Measurements from ENCODE around the gene LCE4A. TPM values are rescaled to one million over a fixed set of nuclear protein-coding genes. Genes with fewer than 3 reads are reported as not detected.
"Not testable (repeated sequence)": the region's sequence is repeated elsewhere in the genome, so short reads cannot be mapped to it uniquely, and the experiment has no call there.

Gene LCE4A, protein sequence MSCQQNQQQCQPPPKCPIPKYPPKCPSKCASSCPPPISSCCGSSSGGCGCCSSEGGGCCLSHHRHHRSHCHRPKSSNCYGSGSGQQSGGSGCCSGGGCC
- total RNA-seq (2014; rRNA removed; shearing (Covaris generic)), result not detected in 2 replicates

DNA sequence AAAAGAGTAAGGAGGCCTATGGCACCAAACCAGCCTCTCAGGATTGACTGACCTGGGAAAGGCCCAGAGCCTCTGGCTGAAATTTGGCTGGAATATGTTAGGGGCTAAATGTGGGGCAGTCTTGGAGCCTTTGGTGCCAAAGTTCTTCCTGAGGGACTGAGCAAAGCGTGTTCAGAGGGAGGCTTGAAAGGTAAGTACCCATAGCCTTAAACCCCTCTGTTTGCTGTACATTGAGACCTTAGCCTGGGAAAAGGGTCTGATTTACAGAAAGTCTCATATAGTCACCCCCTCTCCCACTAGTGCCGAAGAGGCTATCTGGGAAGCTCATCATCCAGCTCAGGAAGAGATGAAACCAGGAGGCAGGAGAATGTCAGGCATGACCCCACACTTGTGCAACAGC, at the start of gene LCE4A:
Gene LCE4A, plus strand, starts transcription at position 301 of the 400 bp plus-strand sequence. CDS start 916 bp downstream, outside the sequence.
- no peak for DNase-seq (ENCODE audit: low spot score)

DNA sequence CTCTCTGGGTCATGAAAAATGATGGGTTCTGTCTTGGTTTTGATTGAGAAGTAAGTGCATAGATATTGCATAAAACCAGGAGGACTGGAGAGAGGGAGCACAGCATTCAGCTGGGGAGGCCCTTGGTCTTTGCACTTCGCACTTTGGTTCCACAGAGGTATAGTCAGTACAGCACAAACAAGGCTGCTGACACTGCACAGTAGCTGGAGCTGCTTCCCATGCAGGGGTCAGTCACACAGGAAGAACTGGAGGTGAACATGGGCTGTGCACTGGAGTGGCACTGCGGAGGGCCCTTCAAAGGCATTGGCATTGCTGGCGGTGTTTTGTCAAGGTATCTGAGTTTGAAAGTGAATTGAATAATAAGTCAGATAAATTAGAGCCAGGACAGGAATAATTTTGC, 49.3 kb upstream of the LCE4A start:
- no peak for DNase-seq (ENCODE audit: low spot score)

DNA sequence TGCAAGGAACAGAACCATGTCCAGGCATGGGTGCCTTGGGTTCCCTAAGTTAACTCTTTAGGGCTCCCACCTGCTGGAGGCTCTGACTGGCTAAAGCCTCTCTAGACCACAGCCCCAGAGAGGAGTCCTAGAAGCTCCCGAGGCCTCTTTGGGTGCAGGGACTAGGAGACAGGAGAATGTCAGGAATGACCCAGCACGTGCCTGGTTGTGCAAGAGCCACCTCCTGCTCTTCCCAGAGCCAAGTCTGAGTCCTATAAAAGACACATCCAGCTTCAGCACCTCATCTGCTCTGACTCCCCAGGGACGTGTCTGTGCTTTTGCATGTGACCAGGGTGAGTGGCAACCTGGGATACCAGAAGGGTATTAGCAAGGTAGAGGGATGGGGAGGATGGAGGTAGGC, 44.9 kb upstream of the LCE4A start, which contains the start of gene LCE2D:
Gene LCE2D, plus strand, starts transcription at position 283 of the 400 bp plus-strand sequence. CDS start 726 bp downstream, outside the sequence.
- no peak for DNase-seq (ENCODE audit: low spot score)

DNA sequence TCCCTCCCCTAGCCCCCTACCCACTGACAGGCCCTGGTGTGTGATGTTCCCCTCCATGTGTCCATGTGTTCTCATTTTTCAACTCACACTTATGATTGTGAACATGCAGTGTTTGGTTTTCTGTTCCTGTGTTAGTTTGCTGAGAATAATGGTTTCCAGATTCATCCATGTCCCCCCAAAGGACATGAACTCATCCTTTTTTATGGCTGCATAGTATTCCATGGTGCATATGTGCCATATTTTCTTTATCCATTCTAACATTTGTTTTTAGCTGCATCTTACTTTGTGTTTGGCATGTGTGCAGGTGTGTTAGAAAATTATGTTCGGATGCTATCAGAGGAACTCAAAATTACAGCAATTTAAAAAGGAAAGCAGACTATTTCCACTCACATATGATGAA, 41.8 kb upstream of the LCE4A start:
- not testable (repeated sequence) for DNase-seq (ENCODE audit: low spot score)

DNA sequence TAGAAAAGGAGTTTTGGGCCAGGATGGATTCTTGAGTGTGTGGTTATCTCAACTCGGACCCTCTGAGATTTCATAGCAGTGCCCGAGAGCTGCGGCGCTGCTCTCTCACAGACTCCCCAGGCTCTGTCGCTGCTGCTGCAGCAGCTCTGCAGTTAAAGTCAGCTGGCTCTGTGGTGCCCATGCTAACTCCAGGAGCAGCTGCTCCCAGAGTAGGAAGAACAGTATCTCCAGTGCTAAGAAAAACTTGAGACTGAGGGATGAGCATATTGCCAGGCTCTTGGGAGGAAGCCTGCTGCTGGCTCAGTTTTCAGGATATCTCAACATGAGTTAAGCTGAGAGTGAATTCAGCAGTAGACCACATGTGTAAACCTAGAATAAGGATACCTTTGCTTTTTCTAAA, 40.3 kb upstream of the LCE4A start:
- no peak for DNase-seq (ENCODE audit: low spot score)

DNA sequence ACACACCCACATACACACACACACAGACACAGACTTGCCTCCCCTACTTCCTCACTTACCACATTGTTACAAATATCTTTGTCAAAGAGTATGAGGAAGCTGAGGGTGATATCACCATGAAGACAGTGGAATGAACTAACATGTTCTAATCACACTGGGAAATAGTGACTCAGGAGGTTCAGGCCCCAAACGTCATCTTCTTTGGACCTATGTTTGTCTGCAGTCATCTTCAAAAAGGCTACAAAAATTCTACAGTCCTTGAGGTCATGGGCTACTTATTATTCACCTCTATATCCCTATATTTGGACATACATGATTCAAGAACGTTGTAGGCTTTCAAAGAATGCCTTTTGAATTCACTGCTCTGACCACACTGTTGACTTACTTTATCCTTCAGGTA, 34.9 kb upstream of the LCE4A start:
- no peak for DNase-seq (ENCODE audit: low spot score)

DNA sequence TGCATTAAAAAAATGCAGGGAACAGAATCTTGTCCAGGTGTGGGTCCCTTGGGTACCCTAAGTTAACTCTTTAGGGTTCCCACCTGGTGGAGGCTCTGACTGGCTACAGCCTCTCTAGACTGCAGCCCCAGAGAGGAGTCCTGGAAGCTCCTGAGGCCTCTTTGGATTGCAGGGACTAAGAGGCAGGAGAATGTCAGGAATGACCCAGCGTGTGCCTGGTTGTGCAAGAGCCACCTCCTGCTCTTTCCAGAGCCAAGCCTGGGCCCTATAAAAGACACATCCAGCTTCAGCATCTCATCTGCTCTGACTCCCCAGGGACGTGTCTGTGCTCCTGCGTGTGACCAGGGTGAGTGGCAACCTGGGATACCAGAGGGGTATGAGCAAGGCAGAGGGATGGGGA, 33.0 kb upstream of the LCE4A start, which contains the start of gene LCE2C:
Gene LCE2C, plus strand, starts transcription at position 297 of the 400 bp plus-strand sequence. CDS start 737 bp downstream, outside the sequence.
- not testable (repeated sequence) for DNase-seq (ENCODE audit: low spot score)

DNA sequence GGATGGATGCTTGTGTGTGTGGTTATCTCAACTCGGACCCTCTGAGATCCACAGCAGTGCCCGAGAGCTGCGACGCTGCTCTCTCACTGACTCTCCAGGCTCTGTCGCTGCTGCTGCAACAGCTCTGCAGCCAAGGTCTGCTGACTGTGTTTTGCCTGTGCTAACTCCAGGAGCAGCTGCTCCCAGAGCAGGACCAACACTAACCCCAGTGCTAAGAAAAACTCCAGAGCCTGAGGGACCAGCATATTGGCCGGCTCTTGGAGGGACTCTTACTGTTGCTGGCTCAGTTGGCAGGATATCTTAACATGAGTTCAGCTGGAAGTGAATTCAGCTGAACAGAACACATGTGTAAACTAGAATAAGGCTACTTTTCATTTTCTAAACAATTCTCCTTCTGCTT, 28.5 kb upstream of the LCE4A start:
- DNase-seq (ENCODE audit: low spot score), result no peak

DNA sequence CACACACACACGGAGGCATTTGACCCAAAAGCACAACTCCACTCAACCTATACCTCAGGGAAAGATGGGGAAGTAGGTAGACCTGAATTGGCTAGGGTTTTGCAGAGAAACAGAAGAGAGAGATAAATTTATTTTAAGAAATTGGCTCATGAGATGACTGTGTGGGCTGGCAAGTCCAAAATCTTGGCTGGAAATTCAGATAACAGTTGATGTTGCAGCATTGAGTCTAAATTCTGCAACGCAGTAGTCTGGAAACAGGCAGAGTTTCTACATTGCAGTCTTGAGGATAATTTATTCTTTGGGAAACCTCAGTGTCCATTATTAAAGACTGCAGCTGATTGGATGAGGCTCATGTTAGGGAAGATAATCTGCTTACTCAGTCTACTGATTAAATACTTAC, 26.3 kb upstream of the LCE4A start:
- no peak for DNase-seq (ENCODE audit: low spot score)

DNA sequence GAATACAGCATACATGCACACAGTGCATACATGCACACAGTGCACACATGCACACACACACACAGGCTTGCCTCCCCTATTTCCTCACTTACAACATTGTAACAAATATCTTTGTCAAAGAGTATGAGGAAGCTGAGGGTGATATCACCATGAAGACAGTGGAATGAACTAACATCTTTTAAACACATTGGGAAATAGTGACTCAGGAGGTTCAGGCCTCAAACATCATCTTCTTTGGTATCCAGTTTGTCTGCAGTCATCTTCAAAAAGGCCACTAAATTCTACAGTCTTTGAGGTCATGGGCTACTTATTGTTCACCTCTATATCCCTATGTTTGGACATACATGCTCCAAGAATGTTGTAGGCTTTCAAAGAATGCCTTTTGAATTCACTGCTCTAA, 24.1 kb upstream of the LCE4A start:
- no peak for DNase-seq (ENCODE audit: low spot score)

DNA sequence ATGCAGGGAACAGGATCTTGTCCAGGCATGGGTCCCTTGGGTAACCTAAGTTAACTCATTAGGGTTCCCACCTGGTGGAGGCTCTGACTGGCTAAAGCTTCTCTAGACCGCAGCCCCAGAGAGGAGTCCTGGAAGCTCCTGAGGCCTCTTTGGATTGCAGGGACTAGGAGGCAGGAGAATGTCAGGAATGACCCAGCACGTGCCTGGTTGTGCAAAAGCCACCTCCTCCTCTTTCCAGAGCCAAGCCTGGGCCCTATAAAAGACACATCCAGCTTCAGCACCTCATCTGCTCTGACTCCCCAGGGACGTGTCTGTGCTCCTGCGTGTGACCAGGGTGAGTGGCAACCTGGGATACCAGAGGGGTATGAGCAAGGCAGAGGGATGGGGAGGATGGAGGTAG, 22.1 kb upstream of the LCE4A start, which contains the start of gene LCE2B:
Gene LCE2B, plus strand, starts transcription at position 301 of the 400 bp plus-strand sequence. CDS start 721 bp downstream, outside the sequence.
- DNase-seq (ENCODE audit: low spot score), result not testable (repeated sequence)

DNA sequence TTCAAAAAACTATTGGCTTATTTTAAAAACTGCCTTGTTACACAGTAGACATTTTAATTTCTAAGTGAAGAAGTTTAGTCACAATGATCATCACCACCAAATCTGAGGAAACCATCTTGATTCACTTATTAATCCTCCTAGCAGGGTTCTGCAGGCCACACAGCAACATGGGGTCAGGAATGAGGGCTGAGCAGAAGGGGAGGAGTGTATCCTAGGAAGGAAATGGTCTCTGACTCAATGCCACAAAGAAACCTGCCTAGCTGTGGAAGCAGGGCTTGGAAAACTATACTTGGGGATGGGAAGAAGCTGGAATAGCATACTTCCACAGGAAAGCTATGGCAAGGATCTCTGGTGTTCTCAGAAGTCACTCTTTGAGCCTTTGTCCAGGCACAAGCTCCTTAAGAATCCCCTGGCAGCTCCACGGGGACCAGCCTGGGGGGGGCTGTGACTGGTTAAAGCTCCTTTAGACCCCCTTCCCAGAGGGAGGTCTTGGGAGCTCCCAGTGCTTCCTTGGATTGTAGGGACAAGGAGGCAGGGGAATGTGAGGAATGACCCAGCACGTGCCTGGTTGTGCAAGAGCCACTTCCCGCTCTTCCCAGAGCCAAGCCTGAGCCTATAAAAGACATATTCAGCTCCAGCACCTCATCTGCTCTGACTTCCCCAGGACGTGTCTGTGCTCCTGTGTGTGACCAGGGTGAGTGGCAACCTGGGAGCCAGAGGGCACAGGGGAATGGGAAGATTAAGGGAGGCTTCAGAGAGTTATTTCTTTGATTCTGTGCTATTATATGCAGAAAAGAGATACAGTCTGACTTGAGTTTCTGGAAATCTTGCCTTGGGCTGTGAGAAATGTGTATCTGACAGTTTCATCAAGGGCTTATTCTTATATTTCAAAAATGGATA, 10.0 kb upstream of the LCE4A start, which contains the start of gene LCE2A:
Gene LCE2A, plus strand, starts transcription at position 645 of the 900 bp plus-strand sequence. CDS start 557 bp downstream, outside the sequence.
- DNase-seq (ENCODE audit: low spot score), result no peak

DNA sequence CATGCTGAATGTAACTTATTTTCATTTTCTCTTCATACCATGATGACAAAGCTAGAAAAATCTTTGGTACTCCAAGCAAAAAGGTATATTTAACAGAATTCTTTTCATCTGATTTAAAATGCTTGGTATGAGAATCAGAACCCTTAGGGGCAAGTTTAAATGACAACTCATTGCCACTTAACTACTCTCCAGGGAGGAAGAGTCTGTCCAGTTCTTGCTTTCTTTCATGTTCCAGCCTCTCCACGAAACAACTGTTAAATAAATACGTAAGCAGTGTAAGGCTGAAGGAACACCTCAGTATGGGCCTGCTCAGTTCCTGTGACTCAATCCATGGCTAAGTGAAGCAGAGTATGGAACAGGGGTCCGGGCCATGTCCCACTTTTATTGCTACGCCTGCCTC, 8.2 kb upstream of the LCE4A start:
- DNase-seq (ENCODE audit: low spot score), result no peak

DNA sequence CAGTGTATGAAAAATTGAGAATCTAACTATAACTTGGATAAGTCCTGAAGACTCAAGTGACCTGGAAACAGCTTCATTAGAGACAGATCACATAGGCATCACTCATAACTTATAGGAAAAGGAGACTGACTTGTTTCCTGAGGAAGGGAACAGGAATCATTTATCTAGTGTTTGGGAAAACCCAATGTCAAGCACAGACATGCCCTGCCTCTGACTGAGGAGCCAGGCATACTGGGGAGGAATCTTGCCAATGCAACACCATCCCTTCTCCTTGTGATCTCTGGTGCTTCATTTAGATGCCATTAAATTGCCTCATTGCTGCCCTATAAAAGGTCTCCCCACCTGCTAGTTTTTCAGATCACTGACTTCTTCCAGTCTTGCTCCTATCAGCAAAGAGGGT, 10.3 kb downstream of the LCE4A start:
- DNase-seq (ENCODE audit: low spot score), result no peak

DNA sequence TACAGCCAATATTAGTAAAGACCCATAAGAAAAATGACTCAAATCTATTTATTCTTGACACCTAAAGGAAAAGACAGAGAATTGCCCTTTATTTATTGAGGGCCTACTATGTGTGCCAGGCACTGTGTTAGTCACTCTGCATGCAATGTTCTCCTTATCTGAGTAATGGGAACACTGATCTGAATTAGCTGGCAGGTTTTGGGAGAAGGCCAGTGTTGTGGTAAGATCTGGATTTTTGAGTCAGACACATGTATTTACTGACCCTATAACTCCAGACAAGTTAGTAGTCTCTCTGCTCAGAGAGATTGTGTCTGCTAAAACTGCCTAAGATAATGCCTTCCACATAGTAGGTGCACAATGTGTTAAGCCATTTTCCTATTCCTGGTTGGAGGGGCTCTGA, 17.3 kb downstream of the LCE4A start:
- DNase-seq (ENCODE audit: low spot score), result no peak

DNA sequence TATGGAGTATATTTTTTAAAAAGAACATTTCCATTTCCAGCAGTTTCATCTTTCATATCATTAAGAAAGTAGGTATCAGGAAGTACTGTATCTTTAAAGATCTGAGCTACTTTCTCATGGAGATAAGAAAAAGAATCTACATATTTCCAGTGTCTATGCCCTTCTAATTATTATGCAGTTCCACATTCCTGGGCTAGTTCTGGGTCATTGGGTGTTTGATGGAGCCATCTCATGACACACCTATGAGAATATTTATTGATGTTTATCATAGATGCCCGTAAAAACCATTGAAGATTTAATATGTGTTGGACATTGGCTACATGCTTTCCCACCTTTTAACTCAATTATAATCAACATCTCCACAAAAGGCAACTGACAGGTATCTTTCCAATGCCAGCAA, 21.0 kb downstream of the LCE4A start:
- no peak for DNase-seq (ENCODE audit: low spot score)

DNA sequence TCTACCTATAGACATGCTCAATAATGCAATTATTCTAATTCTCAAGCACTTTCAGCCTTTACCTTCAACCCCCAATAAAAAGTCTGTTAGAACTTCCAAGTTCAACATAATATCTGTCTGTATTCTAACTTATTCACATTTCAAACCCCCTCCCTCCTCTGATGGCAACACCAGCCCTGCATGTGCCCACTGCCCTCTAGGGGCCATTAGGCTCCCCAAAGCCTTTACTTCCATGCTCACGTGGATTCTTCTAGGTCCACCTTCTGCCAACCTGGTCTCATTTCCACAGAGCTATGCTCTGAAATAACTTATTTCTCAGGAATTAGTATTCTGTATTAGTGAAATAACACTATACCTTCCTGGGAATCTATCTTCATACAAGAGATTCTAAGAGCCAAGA, 27.7 kb downstream of the LCE4A start:
- DNase-seq (ENCODE audit: low spot score), result no peak

DNA sequence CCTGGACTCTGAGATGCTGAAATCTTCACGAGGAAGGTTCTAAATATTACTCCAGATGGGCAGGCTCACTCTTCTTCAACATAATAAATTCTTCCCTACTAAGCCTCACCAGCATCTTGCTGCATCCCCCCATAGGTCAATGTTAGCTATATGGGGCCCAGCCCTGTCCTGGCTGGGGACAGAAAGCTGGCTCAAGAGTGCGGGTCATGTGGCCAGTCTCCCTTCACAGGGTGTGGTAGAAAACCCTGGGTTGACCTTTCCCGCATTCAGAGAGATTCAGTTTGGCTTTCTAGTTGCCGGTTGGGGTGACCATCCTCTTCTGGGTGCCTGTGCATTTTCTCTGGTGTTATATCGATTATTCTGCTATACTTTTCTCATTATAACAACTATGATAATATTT, 30.0 kb downstream of the LCE4A start:
- DNase-seq (ENCODE audit: low spot score), result no peak

DNA sequence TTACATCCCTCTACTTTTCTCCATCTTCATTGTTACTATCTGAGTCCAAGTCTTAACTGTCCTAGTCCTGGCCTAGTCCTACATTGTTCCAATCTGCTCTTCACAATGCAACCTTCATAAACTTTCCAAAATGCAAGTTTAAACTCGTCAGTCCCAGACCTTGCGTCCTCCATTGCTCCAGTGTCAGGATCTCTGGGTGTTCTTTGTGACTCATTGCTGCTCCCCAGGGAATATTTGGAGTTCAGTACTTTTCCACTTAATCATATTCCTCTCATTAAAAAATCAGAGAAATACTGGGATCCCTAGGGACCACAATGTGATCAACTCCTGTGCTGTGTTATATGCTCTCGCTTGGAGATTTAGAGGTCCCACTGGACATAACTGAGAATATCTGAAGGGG, 31.9 kb downstream of the LCE4A start:
- no peak for DNase-seq (ENCODE audit: low spot score)

DNA sequence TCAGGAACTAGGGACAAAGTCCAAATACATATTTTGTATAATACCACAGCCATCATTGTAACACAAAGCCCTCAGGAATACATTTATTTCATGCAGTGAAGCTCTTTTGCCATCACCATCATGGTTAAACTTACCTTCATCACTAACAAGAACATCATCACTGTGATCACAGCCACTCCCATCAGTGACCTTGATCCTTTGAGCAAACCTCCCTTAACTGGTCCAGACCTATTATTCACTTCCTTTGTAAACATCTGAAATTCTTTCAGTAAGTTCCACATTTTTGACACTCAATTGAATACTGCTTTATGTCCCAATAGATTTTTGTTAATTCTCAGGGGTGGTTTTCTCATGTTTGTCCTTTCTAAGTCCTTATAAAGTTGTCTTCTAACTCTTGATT, 33.7 kb downstream of the LCE4A start:
- no peak for DNase-seq (ENCODE audit: low spot score)

DNA sequence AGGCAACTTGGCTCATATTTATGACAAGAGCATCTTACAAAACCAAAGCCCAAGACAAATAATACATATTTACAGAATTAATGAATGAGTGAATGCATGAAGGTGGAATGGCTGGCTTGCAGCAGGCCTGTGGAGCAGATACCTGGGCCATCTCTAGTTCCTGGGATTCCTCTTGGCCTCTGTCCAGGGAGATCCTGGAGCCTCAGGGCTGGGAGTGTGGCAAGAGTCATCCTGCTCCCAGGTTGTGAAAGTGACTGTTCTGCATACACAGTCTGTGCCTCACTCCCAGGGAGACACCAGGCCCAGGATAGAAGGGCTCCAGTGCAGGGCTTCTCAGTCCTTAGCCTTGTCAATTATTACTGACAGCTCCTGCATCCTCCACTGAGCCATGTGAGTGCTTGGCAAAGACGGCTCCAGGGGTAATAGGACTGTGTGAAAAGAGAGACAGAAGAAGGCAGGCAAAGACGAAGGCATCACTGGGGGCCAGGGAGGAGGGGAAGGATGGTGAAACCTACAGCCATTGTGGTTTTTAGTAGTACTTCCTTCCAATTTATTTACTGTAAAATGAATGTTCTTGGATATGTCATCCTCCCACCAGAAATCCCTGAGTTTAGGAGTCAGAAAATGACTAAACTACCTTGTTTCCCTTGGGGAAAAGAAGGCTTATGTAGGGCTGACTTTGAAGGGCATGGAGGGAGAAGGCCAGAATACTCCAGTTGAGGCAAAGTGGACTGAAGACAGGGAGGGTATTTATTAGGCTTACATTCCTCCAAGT, 35.6 kb downstream of the LCE4A start:
- DNase-seq (ENCODE audit: low spot score), result no peak

DNA sequence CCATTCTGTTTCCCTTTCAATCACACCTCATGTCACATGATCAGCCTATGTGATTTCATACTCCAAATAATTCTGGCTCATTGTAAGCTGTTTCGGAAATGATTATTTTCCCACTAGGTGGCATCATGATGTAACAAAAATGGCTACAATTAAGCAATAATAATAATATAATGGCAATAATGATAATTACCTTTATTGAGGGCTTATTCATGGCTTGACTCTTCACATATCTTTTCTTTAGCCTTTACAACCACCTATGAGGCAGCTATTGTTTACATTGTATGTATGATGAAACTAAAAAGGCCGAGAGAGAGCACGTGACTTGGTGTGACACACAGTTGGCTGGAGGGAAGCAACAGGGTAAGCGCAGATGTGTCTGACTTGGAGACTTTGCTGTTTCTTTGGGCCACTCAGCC, 37.3 kb downstream of the LCE4A start:
- DNase-seq (ENCODE audit: low spot score), result peak; percentile 56

Measured in H4 (cell line).